GM21529 (cell line): ENCODE data around the gene MEG3.
"Not testable (repeated sequence)": the region's sequence is repeated elsewhere in the genome, so short reads cannot be mapped to it uniquely, and the experiment has no call there.

ENCODE experiments used
- ATAC-seq: cut with Tn5 transposase; IDR thresholded peaks from one replicate; pipeline ENCODE4 v1.9.1; 2021; ENCODE audit not compliant: unreplicated experiment

The MEG3 gene

DNA sequence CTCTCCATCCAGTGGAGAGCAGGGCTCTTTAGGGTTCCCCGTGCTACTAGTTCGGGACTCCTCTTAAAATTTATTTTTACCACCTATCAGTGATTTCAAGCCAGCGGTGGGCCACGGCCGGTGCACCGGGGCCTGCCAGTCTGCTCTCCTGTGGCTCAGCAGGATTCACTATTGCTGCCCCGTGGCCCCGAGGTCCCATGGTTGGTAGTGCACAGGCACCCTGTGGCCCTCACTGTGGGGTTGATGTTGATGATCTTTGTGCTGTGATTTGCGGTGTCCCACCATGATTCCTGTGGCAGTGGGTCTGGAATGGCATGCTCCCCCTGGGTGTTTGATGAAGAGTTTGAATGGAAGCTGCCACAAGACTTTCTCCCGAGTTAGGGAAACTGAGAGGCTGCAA lies 12.6 kb upstream of the MEG3 start:
- no peak for ATAC-seq

DNA sequence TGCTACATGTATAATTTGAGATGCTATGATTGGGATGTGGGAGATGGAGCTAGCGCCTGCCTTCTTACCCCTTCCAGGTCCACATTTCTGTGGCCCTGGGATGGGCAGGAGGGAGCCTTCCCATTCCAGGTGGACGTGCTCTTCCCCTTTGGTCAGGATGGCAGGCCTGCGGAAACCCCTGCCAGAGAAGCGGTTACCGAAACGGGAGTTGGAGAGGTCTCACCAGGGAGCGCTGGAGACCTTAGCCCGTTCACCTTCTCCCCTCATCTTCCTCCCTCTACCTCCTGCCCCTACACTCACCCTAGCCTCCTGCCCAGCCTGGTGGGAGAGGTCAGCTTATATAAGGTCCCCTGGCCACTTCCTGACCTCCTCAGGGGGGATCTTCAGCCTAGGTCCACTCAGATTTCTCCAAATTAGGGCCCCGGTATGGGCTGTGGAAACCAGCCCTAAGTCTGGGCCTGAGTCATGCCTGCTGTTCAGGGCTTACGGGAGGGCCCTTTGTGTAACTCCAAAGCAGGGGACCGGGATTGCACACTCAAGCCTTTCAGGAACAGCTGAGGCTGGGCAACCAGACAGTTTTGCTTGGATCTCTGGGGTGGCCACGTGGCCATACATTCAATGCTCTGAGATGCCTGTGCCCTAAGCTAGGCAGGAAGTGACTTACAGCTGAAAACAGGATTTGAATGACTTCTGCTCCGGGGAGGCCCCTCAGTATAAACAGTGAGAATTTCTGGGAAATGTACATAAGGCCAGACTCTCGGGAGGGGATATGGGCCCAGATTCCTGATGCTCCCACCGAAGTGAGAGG lies 10.2 kb upstream of the MEG3 start:
- ATAC-seq, result no peak

DNA sequence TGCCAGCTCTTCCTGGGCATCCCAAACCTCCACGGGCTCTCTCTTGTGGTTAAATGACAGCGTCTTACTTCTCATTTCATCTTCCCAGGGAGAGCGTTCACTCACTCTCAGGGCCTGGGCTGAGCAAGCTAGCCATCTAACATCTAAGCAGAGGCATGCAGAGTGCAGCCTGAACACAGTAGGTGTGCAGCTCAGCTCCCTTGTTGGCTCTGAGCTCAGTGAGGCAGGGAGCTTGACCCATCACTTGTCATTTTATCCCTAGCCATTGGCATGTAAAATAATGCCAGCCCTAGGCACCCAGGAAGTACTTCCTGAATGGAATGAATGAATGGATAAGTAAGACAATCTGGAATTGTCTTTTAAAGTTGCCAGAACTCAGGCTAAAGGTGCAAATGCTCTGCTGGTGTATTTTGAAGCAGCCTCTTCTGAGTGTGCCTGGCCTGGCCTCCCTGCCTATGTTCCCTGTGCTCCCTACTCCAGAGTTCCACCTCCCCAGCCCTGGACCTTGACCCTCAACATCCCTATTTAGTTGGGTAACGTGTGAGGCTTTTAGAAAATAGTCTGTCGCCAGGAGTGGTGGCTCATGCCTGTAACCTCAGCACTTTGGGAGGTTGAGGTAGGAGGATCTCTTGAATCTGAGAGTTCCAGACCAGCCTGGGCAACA lies 9.5 kb upstream of the MEG3 start:
- ATAC-seq, result no peak

DNA sequence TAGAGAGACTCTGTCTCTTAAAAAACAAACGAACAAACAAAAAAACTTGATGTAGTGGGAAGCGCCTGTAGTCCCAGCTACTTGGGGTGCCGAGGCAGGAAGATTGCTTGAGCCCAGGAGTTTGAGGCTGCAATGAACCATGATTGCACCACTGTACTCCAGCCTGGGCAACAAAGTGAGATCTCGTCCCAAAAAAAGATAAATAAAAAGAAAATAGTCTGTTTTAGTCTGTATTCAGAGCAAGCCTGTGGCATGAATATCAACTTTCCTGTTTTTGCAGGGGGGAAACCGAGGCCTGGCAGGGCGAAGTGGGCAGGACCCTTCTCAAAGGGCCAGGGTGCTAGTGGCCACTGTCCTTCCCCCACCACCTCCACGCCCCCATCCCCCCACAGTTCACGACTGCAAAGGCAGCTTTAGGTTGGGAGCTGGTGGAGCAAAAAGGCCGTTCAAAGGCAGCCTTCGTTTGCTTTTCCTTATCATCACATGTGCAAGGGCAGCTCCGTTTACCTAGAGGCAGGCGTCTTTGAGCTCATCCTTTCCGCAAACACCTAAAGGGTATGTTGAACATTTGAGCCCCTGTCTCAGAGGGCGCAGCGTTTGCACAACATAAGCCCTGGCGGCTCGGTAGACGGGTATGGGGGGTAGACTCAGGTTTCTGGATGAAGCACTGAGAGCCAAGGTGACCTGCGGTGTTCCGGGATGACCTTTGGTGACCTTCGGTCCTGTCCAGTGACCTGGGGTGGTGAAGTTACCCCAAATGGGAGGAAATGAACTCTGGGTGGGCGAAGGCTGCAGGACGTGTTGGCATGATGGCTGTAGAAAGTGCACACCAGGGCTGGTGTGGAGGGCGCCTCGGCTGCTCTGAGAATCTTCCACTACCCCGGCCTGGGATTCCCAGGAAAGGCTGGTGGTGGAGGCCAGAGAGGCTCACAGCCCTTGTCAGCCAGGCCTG lies 8.7 kb upstream of the MEG3 start:
- no peak for ATAC-seq

DNA sequence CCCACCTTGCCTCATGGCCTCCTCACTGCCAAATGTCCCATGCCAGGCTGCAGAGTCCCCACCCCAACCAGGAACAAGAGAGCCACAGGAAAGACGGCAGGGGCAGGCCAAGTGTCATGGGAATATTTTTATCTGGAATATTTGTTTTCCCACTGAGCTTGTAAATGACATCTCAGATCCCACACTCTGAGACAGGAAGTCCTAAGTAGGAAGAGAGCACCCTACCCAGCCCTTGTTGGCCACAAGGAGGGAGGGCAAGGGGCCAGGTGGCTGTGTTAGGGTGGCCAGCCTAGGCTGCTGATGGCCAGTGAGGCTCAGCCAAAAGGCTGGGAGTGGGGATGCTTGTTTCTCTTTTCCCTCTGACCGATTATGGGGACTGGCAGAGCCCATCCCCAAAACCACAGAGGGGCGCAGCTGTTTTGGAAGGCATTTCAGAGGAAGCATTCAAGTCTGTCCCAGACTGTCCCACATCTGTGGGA lies 7.7 kb upstream of the MEG3 start:
- ATAC-seq, result no peak

DNA sequence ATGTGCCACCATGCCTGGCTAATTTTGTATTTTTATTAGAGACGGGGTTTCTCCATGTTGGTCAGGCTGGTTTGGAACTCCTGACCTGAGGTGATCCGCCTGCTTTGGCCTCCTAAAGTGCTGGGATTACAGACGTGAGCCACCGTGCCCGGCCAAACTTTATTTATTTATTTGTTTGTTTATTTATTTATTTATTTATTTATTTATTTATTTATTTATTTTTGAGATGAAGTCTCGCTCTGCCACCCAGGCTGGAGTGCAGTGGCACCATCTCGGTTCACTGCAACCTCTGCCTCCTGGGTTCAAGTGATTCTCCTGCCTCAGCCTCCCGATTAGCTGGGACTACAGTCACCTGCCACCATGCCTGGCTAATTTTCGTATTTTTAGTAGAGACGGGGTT lies 7.0 kb upstream of the MEG3 start:
- not testable (repeated sequence) for ATAC-seq

DNA sequence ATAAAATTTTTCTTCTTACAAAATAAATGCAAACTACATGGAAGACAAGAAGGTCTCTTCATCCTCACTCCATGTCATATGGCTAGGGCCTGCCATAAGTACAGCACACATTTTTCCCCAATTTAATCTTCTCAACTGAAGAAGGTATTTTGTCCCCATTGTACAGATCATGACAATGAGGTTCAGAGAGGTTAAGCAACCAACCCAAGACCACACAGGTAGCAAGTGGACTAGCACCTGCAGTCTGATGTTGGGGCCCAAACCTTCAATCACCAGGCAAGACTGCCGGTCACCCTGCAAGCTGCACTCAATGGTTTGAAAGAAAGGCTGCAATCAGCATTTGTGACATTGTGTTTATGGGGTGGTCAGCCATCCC lies 6.5 kb upstream of the MEG3 start:
- no peak for ATAC-seq

DNA sequence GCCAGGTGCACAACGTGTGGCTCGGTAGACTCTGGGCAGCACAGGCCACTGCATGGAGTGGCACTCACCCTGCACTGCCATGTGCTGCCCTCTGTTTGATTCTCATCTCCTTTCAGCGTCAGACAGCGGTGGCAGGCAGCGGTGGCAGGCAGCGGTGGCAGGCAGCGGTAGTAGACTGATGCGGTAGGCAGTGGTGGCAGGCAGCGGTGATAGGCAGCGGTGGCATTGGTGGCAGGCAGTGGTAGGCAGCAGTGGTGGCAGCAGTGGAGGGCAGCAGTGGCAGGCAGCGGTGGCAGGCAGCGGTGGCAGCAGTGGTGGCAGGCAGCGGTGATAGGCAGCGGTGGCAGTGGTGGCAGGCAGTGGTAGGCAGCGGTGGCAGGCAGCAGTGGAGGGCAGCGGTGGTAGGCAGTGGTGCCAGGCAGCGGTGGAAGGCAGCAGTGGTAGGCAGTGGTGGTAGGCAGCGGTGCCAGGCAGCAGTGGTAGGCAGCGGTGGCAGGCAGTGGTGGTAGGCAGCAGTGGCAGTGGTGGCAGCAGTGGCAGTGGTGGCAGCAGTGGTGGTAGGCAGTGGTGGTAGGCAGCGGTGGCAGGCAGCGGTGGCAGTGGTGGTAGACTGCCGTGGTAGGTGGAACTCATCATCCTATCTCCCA lies 6.0 kb upstream of the MEG3 start:
- no peak for ATAC-seq

DNA sequence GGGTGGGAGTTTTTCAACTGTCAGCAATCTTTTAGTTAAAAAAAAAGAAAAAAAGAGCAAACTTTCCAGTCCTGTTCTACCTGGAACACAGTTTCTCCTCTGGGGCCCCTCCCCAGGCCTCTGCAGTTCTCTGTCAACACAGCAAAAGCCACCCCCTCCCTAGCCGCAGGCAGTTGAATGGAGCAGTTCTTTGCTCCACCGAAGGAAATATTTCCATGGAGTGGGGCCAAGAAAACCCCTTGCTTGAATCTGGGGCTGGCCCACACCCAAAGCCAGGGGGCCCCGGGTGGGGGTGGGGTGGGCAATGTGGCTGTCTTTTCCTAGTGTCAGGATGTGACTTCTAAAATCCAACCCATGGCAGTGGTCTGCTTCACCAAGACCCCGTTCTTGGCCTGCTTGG lies 5.0 kb upstream of the MEG3 start:
- no peak for ATAC-seq

DNA sequence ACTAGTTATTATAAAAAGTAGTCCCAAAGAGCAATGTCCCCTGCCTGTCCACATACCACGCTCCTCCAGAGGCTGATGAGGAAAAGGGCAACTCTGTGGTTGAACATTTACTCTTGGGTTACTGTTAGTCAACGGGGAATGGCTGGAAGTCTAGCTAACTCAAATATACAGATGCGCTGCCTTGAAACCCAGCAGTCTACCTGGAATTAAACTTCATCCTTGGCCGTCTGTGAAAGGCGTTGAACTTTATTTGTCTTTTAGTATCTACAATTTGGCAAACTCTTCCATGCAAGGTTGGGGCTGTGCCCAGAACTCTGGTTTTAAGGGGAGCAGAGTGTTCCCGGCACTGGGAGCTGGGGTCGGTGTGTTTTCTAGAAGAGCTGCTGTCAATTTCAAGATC lies 3.9 kb upstream of the MEG3 start:
- ATAC-seq, result no peak

DNA sequence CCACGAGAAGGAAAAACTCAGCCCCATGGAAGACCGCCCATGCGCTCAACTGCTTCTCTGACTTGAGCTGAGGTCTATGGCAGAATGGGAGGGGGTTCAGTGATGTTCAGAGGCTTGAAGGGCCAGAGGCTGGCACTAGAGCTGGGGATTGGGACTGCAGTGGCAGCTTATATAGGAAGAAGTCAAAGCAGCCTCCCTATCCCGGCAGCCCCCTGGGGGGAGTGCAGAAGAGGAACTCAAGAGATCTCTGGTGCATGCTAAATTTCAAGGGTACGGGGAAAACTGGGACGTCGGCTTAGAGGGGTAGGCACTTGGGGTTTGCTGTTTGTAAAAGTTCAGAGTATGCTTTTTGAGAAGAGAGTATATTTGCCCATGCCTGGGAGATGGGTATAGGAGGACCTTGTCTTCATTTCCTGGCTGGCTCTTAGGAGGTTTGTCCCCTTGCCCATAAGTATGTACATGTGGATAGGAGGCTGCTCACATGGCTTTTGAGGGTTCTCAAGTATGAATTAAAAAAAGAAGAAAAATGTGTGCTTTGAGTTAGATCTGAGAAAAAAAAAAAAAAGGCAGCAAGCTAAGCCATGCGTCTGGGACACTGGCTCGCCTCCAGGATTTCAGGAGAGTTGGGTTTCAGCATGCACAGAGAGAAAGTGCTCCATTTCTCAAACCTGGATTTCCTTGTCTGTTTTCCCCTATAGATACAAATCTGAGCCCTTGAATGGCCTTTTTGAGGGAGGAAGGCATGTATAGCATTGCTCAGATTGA lies 3.2 kb upstream of the MEG3 start:
- no peak for ATAC-seq

DNA sequence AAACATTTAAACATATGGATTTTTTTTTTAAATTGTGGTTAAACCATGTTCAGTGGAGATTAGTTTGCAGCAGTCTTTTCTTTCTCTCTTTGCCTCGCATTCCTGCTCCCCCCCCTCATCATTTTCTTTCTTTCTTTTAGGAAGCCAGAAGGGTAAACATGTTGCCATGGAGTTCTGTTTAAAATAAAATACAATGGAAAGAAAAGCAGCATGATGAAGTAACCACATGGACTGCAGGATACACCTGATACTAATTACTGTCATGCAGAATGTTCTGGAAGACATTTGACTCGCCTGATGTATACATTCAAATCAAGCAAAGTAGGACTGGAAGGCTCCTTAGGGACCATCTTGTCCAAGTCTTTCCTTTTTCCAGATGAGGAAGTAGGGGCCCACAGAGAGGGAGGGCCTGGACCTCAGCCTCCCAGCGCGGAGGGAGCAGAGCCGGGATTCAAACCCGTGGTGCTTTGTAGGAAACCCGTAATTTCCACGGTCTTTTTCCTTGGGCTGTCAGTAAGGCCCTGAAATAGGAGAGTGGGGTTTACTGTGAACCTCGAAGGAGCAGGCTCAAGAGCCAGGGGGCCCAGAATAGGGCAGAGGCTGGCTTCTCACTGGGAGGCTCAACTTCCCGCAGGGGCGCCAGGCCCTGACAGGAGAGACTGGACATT lies 2.4 kb upstream of the MEG3 start:
- no peak for ATAC-seq

DNA sequence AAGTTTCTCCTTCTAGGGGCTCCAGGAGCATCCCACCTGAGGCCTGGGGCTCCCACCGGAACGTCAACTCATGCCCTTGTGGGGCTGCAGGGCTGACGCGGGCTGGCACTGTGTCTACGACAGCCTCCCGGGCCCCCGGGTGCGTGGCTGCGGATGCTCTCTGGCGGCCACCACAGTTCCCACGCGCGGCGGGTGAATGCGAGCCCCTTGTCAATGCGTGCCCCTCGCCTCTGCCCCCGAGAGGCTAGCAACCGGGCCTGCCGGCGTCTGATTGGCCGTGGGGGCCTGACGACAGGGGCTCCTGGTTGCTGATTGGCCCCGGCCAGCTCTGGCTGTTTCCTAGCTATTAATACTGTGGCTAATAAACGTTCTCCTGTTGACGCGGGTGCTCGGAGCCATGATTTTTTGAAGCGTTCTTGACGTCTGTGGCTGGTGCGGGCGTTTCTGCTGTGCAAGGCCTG lies 1.8 kb upstream of the MEG3 start:
- ATAC-seq, result no peak

DNA sequence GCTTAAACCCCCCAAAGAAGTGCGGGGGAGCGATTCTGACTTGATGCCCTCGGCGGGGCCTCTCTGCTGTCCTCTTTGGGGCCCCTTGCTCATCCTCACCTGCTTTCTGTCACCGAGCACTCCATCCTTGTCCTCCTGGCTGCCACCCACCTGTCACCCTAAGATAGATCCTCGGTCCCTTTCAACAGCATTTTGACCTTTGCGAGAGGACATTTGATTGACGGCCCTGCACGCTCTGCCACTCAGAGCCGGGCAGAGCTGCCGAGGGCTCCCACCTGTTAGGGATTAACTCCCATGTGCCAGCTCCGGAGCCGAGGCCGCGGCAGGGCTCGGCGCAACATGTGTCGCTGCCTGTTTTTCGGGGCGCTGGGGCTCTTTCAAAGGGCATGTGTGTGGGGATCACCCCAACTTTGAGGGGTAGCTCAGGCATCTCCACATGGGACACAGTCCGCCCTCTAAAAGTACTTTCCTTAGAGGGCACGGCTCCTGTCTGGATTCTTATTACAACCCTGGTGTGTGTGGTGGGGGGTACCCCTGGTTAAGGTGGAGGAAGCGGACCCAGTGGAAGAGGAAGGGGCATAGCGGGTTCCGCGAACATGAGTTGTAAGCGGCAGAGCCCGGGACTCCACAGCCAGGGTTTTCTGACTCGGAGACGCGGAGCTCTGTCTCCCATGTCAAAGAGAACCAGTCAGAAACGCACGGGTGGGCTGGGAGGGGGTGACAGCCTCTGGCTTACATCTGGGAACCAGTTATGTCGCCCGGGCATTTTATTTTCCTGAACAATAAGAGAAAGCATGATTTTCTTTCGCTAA lies 811 bp upstream of the MEG3 start:
- ATAC-seq, result no peak

DNA sequence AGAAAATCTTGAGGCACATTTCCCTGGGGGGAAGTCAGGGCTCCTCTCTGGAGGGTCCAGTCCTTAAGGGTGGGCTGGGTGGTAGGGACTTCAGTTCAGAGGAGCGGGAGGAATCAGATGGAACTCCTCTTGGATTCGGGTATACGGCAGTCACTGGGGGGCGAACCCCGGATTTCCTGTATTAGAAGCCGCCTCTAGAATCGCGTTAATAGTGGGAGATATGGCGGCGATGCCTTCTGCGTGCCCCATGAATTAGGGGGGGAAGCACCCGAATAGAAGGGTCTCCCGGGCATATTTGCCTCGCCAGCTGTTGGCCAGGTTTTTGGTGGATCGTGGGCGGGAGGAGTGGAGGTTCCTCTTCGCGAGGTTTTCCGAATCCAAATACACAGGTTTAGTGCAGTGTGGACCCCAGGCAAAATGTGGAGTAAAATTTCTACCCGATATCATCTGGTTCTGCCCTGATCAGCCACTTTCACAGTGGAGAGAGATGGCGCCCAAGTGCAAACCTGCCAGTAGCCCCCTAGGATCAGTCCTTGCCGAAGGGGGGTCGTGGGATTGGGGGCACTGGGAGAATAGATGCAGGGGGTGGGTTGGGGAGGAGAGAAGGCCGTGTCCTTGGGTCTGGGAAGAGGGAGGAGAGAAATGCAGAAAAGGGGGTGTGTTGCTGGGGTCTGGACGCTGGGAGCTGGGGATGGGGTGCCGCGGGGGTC lies 628 bp downstream of the MEG3 start:
- no peak for ATAC-seq

DNA sequence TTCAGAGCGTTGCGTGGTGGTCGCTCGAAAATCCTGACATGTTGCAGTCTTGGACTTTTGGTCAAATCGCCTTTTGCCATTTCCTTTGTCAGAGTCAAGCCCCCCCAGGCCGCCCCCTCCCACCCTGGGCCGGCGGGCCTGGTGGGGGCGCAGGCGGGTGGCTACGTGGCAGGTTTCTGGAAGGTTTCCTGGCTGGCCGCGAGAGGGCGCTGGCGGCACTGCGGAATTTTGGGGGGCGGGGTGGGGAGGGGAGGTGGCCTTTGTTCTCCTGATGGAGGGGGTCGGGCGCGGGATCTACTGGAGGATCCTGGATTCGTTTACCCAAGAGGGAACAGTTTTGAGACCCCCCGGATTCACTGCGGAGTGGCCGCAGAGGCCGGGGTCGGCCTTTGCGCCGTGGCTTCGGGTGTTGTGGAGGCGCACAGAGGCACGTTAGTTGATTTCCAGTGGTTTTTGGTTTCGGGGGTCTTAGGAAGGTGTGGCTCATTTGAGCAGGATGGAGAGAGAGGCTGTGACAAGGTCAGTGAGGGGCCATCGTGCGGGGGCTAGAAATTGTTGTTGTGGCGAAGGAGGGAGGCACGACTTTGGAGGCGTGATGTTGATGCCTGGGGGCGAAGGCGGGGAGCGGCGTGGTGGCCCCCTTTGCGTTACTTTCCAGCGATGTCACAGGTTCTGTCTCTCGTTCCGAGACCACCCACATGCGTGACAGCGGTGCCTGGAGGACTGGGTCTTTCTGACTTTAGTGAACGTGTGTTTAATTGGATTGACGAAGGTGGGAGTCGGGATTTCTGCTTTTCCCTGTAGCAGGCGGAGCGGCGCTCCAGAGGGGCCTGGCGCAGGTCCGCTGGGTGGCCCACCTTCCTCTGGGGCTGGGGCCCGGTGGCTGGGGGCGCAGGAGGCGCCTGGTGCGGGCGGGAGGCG lies 1.4 kb downstream of the MEG3 start:
- no peak for ATAC-seq
